ENCODE data around the gene MPND. TPM values are rescaled to one million over a fixed set of nuclear protein-coding genes. Genes with fewer than 3 reads are reported as not detected.

MPND gene
- total and polyA plus RNA-seq, 2 of the 13 experiments (the other 11 are each of a cell fraction or from before 2014, with no cell fraction given): 10.8 to 15.8 TPM

- TF ChIP-seq SALL2 (CRISPR knock-in tag; IDR thresholded peaks at IDR 0.05): no peak
- TF ChIP-seq AHR (CRISPR knock-in tag; IDR thresholded peaks at IDR 0.05): no peak
- TF ChIP-seq, protein P1, sequence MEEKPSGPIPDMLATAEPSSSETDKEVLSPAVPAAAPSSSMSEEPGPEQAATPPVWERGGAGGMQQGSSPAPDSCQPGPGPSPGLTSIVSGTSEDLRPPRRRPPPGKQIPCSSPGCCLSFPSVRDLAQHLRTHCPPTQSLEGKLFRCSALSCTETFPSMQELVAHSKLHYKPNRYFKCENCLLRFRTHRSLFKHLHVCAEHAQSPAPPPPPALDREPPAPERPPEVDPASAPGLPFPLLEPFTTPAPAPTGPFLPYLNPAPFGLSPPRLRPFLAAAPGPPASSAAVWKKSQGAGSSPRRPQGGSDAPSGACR (CRISPR knock-in tag; IDR thresholded peaks at IDR 0.05): 0 out of 2 replicates have a peak, but pooled peaks have one; percentile 30
- TF ChIP-seq ZNF839 (CRISPR knock-in tag; IDR thresholded peaks at IDR 0.05; ENCODE audit: borderline replicate concordance): no peak
- TF ChIP-seq, protein P2, sequence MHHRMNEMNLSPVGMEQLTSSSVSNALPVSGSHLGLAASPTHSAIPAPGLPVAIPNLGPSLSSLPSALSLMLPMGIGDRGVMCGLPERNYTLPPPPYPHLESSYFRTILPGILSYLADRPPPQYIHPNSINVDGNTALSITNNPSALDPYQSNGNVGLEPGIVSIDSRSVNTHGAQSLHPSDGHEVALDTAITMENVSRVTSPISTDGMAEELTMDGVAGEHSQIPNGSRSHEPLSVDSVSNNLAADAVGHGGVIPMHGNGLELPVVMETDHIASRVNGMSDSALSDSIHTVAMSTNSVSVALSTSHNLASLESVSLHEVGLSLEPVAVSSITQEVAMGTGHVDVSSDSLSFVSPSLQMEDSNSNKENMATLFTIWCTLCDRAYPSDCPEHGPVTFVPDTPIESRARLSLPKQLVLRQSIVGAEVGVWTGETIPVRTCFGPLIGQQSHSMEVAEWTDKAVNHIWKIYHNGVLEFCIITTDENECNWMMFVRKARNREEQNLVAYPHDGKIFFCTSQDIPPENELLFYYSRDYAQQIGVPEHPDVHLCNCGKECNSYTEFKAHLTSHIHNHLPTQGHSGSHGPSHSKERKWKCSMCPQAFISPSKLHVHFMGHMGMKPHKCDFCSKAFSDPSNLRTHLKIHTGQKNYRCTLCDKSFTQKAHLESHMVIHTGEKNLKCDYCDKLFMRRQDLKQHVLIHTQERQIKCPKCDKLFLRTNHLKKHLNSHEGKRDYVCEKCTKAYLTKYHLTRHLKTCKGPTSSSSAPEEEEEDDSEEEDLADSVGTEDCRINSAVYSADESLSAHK (CRISPR knock-in tag; IDR thresholded peaks at IDR 0.05; ENCODE audit: borderline replicate concordance): no peak
- 0 out of 2 replicates have a peak, but pooled peaks have one; percentile 16 for TF ChIP-seq PITX1 (CRISPR knock-in tag; IDR thresholded peaks at IDR 0.05)
- no peak for TF ChIP-seq IRX3 (CRISPR knock-in tag; IDR thresholded peaks at IDR 0.05; ENCODE audit: borderline replicate concordance, low read depth)
- TF ChIP-seq ZMYM3 (CRISPR knock-in tag; IDR thresholded peaks at IDR 0.05): peak; percentile 55
- TF ChIP-seq ZMAT3 (CRISPR knock-in tag; conservative IDR thresholded peaks at IDR 0.05): peak; percentile 48; the same call in 1 of the 2 replicates
- no peak for TF ChIP-seq CCDC6 (CRISPR knock-in tag; IDR thresholded peaks at IDR 0.05)
- TF ChIP-seq TSC22D2 (CRISPR knock-in tag; IDR thresholded peaks at IDR 0.05; ENCODE audit: borderline replicate concordance): no peak
- TF ChIP-seq ELK4 (CRISPR knock-in tag; IDR thresholded peaks at IDR 0.05; ENCODE audit: borderline replicate concordance): no peak
- peak; percentile 63 for TF ChIP-seq ZNF883 (CRISPR knock-in tag; IDR thresholded peaks at IDR 0.05; ENCODE audit: not compliant biosample characterization)
- no peak for TF ChIP-seq ZBTB21 (CRISPR knock-in tag; IDR thresholded peaks at IDR 0.05)
- TF ChIP-seq, protein P3, sequence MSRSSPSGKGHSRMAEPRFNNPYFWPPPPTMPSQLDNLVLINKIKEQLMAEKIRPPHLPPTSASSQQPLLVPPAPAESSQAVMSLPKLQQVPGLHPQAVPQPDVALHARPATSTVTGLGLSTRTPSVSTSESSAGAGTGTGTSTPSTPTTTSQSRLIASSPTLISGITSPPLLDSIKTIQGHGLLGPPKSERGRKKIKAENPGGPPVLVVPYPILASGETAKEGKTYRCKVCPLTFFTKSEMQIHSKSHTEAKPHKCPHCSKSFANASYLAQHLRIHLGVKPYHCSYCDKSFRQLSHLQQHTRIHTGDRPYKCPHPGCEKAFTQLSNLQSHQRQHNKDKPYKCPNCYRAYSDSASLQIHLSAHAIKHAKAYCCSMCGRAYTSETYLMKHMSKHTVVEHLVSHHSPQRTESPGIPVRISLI (CRISPR knock-in tag; IDR thresholded peaks at IDR 0.05; ENCODE audit: borderline replicate concordance): no peak
- TF ChIP-seq, protein P4, sequence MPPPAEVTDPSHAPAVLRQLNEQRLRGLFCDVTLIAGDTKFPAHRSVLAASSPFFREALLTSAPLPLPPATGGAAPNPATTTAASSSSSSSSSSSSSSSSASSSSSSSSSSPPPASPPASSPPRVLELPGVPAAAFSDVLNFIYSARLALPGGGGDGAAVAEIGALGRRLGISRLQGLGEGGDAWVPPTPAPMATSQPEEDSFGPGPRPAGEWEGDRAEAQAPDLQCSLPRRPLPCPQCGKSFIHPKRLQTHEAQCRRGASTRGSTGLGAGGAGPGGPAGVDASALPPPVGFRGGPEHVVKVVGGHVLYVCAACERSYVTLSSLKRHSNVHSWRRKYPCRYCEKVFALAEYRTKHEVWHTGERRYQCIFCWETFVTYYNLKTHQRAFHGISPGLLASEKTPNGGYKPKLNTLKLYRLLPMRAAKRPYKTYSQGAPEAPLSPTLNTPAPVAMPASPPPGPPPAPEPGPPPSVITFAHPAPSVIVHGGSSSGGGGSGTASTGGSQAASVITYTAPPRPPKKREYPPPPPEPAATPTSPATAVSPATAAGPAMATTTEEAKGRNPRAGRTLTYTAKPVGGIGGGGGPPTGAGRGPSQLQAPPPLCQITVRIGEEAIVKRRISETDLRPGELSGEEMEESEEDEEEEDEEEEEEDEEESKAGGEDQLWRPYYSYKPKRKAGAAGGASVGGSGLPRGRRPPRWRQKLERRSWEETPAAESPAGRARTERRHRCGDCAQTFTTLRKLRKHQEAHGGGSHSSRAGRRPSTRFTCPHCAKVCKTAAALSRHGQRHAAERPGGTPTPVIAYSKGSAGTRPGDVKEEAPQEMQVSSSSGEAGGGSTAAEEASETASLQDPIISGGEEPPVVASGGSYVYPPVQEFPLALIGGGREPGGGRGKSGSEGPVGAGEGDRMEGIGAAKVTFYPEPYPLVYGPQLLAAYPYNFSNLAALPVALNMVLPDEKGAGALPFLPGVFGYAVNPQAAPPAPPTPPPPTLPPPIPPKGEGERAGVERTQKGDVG (CRISPR knock-in tag; IDR thresholded peaks at IDR 0.05; ENCODE audit: borderline replicate concordance): 0 out of 2 replicates have a peak, but pooled peaks have one; percentile 30
Observed at GRCh38 chr19:4403005-4403761, 59.8 kb downstream of the MPND start (continued).

All from HepG2 (cell line).